ENCODE measurements around the gene AGBL2.

Gene AGBL2

DNA sequence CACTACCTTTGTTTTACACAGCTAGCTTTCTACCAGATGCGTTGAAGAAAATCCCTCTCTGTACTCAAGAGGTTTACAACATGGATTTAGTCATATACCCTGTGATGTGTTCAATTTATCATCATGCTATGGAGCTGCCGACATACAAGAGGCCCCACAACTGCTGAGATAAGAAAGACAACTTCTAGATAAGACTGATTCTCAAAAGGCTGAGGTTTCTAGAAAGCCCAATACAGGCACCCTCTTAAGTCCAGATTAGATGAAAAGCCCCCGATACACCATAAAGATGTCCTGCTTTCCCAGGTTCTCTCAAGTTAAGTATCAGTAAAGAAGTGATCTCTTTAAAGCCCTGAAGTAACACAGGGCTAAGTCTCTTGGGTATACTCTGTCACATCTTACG lies 87.1 kb downstream of the AGBL2 start:
- no peak for DNase-seq

DNA sequence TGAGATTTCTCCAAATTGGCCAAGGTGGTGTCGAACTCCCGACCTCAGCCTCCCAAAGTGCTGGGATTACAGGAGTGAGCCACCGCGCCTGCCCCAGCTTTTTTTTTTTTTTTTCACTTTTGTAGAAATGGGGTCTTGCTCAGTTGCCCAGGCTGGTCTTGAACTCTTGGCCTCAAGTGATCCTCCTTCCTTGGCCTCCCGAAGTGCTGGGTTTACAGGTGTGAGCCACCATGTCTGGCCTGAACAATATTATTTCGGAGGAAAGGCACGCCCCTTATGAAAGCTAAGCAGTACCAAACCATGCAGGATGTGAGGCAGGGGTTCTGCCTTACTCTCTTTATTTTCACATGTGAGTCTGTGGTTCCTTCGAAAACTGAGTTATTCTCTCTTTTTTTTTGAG lies 88.9 kb downstream of the AGBL2 start:
- DNase-seq: no peak

DNA sequence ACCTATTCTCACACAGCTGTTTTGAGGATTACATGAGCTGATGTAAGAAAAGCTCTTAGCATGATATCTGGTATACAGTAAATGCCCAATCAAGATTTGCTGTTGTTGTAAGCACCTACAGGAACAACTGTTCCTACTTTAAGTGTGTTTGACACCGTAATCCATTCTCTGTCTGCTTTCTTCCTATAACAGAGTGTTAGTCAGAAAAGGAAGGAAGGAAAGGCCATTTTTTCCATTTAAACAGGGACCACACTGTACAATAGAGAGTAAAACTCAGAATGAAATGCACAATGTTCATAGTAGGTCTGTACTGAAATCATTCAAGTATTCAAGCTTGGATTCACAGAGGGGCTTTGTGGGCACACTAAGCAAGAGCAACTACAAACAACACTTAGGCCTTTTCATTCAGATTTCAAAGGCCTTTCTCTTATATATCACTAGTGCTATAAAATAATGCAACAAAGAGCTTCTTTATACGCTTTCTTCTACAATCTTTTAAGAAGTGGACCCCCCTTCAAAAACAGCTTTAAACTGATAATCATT lies 94.3 kb downstream of the AGBL2 start:
- no peak for DNase-seq

DNA sequence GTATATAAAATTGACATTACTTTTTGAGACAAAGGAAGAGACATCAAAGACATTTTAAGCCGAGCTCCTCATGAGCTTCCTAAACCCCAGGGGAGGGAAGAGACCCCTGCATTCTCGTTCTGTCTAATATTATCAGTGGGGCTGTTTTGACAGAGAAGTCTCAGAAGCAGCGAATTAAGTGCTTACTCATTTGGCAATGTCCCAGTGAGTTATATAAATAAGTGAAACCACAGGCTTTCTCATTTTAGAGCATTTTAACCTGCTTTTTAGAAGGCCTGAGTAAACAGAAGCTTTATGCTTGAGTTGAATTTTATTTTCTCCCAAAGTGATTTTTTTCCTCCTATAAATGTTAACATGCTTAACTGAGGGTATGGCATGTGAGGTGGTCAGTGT lies 97.8 kb downstream of the AGBL2 start:
- DNase-seq: no peak

DNA sequence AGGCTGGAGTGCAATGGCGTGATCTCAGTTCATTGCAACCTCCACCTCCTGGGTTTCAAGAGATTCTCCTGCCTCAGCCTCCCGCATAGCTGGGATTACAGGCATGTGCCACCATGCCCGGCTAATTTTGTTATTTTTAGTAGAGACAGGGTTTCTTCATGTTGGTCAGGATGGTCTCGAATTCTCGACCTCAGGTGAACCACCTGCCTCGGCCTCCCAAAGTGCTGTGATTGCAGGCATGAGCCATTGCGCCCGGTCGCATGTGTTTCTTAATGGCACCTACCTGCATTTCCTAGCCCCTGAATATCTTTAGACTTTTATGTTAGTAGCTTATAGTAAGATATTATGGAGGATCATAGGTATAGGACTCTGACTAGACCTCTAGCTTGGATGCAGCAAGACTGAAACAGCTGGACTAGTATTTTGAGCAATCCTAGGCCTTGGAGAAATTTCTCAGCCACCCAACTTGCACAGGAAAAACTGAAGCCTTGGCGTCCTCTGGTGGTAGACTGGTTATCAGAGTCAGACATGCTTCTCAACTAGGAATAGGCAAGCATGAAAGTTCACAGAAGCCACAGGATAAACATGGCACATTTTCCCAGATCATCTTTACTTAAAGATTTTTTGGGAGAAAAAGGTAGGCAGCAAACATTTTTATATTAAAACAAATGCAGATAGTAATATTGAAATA lies 98.3 kb downstream of the AGBL2 start:
- DNase-seq: no peak

DNA sequence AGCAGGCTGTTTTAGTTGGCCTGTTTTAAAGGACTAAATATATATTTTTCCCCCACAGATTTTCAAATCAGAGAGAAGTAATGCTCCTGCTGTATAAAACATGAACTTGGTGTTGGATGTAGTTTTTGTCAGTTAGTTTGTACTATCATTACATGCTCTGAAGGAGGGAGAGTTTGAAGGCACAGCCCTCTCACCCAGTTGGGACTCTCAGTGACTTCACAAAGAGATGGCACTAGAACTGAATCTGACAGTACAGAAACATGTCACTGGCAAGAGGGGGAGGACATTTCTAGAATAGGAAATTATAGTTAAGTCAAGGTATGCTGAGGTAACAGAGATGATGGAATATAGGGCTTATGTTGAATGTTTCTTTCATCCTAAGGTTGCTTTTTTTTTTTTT lies 99.9 kb downstream of the AGBL2 start:
- no peak for DNase-seq

DNA sequence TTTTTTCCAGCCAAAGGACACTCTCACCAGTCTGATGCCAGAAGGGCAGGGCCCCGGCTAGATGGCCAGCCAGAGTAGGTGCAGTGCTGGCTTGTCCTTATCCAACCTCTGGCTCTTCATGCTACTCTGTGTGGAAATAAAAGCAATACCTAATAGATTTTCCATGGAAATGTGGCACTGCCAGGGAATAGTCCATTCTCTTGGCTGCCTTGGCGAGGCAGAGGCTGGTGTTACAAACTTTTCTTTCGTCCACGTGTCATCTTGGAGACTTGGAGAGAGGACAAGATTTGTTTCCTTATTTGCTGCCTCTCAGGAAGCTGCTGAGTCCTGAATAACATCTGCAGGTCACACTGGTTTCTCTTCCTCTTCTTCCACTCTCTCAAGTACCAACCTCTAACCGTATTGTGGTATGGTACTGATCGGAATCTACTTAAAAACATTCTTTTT lies 103.8 kb downstream of the AGBL2 start:
- no peak for DNase-seq

DNA sequence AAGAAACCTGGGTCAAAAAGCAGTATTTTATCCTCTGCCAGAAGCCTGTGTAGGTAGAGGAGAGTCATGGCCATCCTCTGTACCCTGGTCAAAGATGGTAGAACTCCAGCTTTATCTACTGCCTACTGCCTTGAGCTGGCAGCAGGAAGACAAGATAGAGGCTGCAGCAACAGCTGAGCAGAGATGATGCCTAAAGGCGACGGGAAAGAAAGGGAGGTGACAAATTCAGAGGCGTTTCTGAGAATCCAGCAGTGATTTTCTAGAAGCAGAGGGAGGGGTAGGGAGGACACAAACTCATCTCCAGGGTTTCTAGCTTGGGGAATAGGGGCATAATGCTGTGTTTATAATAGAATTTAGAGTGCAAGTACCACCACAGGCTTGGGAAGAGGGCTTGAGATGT lies 105.5 kb downstream of the AGBL2 start:
- no peak for DNase-seq

Measured in CD4-positive, alpha-beta T cell treated with Interleukin-4 for 4 hours (primary cell).